ENCODE measurements around the gene TIMM8B.

TIMM8B gene

DNA sequence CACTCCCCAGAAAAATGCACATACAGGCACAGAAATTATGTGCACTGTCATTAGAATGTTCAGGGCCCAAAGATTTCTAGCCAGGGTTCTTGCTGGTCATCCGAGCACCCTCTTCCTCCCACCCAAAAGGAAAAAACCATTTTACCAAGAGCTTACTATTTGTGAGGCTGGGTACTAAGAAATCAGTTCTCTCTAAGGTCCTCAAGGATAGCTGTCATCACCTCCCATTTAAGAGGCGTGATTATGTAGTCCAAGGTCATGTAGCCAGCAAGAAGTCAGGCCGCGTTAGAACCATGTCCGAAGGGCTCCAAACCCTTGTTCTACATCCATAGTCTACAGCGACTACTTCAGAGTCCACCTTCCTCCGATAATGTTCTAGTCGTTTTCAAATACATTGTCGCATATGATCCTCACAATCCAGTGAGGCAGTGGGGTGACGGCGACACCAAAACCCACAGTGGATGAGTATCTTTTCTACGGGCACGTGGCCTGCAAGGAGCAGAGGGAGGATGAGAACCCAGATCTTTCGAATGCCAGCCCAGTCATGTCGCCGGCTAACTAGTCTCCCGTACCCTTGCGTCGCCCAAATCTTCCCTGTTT is 634 bp downstream of the TIMM8B start:
- H3K36me3 ChIP-seq (ENCODE audit: control insufficient read depth in 2 of 2, insufficient read depth in 1 of 2, low read length in 2 of 2): peaks cover 13 to 82% of the 10 kb centered on the region in 2 experiments
- ChIA-PET CTCF (interaction anchor here (0.6 to 1.4 kb wide), 3 partner anchors 26 to 875 kb away, joined by 3 to 5 read pairs (median 5); partner anchors contain the start of gene NCAM1), POLR2A (interaction anchor here (0.5 to 1.7 kb wide), 6 partner anchors 9 to 1839 kb away, joined by 3 to 8 read pairs (median 5); partner anchors contain the start of genes NKAPD1 and PIH1D2)
- H3K9me3 ChIP-seq (ENCODE audit: control insufficient read depth, insufficient read depth, low read depth, low read length): no peaks in the 10 kb centered on the region
- H3K4me1 ChIP-seq (ENCODE audit: control insufficient read depth, insufficient read depth, low read length): no peaks in the 10 kb centered on the region
- H3K27ac ChIP-seq (ENCODE audit: extremely low read depth, low read depth, low read length): peak overlapping the region; percentile 18; the same call in 1 of the 2 replicates
- peak overlapping the region; percentile 95 for H3K4me3 ChIP-seq (ENCODE audit: low read depth, low read length)
- 0 out of 2 replicates have a peak, but pooled peaks have one; percentile 23 for TF ChIP-seq ZFP37 (tag by site-specific recombination; IDR thresholded peaks at IDR 0.05)
- TF ChIP-seq ZNF341 (tag by site-specific recombination; IDR thresholded peaks at IDR 0.05; ENCODE audit: low read depth): 0 out of 2 replicates have a peak, but pooled peaks have one; percentile 11
- TF ChIP-seq ATF2 (tag by site-specific recombination; IDR thresholded peaks at IDR 0.05; ENCODE audit: low read depth): no peak
- no peak for TF ChIP-seq ZFP69B (tag by site-specific recombination; IDR thresholded peaks at IDR 0.05)
- TF ChIP-seq ZSCAN23 (tag by site-specific recombination; IDR thresholded peaks at IDR 0.05): no peak
- TF ChIP-seq, protein P1, sequence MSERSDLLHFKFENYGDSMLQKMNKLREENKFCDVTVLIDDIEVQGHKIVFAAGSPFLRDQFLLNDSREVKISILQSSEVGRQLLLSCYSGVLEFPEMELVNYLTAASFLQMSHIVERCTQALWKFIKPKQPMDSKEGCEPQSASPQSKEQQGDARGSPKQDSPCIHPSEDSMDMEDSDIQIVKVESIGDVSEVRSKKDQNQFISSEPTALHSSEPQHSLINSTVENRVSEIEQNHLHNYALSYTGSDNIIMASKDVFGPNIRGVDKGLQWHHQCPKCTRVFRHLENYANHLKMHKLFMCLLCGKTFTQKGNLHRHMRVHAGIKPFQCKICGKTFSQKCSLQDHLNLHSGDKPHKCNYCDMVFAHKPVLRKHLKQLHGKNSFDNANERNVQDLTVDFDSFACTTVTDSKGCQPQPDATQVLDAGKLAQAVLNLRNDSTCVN (tag by site-specific recombination; optimal IDR thresholded peaks at IDR 0.05): no peak
- TF ChIP-seq SP7 (tag by site-specific recombination; IDR thresholded peaks at IDR 0.05): no peak

DNA sequence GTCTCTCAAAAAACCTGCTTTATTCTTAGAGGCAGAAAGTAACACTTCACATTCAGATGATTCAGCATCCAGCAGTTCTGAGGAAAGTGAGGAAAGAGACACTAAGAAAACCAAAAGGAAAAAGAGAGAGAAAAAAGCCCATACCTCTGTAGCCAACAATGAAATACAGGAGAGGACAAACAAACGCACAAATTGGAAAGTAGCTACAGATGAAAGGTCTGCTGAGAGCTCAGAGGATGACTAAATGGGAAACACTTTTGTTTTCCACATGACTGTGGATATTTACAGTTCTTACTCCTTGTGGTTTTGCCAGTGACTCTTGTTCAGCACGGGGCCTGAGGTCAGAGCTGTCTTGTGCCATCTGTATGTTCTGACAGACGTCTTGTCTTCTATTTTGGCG is 3.8 kb downstream of the TIMM8B start:
- Histone ChIP-seq H3K27ac (ENCODE audit: extremely low read depth, low read depth, low read length) (no peak overlapping the region), H3K36me3 (ENCODE audit: control insufficient read depth in 2 of 2, insufficient read depth in 1 of 2, low read length in 2 of 2) (peaks cover 13 to 81% of the 10 kb centered on the region in 2 experiments), H3K4me1 (ENCODE audit: control insufficient read depth, insufficient read depth, low read length) (no peaks in the 10 kb centered on the region), H3K9me3 (ENCODE audit: control insufficient read depth, insufficient read depth, low read depth, low read length) (no peaks in the 10 kb centered on the region), H3K4me3 (ENCODE audit: low read depth, low read length) (no peak overlapping the region)
- ChIA-PET CTCF (interaction anchor here (0.6 kb wide), 1 partner anchor 156 kb away, joined by 3 read pairs; no protein-coding TSS in a partner anchor), POLR2A (interaction anchor here (0.6 kb wide), 1 partner anchor 16 kb away, joined by 5 read pairs; no protein-coding TSS in a partner anchor)
- TF ChIP-seq PRDM1 (tag by site-specific recombination; IDR thresholded peaks at IDR 0.05) (peak; percentile 90), ZNF121 (tag by site-specific recombination; IDR thresholded peaks at IDR 0.05) (no peak)

GRCh38 chr11:112073941-112074811 is 12.4 kb downstream of the TIMM8B start, which contains the start of the genes NKAPD1 and PIH1D2:
Gene NKAPD1, plus strand, starts transcription at chr11:112074299. Its CDS starts 1,276 bp downstream, at chr11:112075575.
Gene PIH1D2, minus strand, starts transcription at chr11:112074017. Its CDS starts 843 bp downstream, at chr11:112073174.
- POLR2A ChIA-PET: interaction anchor here (1.0 kb wide), 1 partner anchor 12 kb away, joined by 5 read pairs; the partner anchor contains the start of genes SDHD and TIMM8B
- CTCF ChIA-PET: no interaction called here
- Histone ChIP-seq H3K9me3 (ENCODE audit: control insufficient read depth, insufficient read depth, low read depth, low read length) (no peaks in the 10 kb centered on the region), H3K27ac (ENCODE audit: extremely low read depth, low read depth, low read length) (peak within 1 kb of the TSS; percentile 66), H3K4me3 (ENCODE audit: low read depth, low read length) (peak within 1 kb of the TSS; percentile 97), H3K4me1 (ENCODE audit: control insufficient read depth, insufficient read depth, low read length) (no peaks in the 10 kb centered on the region), H3K36me3 (ENCODE audit: control insufficient read depth in 2 of 2, insufficient read depth in 1 of 2, low read length in 2 of 2) (peaks cover 0 to 45% of the 10 kb centered on the region in 2 experiments; a peak in 2 of 3 replicates)
- TF ChIP-seq ZNF391 (tag by site-specific recombination; IDR thresholded peaks at IDR 0.05; ENCODE audit: borderline replicate concordance, low read depth) (peak; percentile 80; the same call in 1 of the 2 replicates), ZNF747 (tag by site-specific recombination; IDR thresholded peaks at IDR 0.05) (no peak), SALL2 (tag by site-specific recombination; IDR thresholded peaks at IDR 0.05; ENCODE audit: borderline replicate concordance) (no peak), ZNF513 (tag by site-specific recombination; IDR thresholded peaks at IDR 0.05) (no peak; the same call in 1 of the 2 replicates), ZNF138 (tag by site-specific recombination; IDR thresholded peaks at IDR 0.05; ENCODE audit: borderline replicate concordance) (no peak), KLF7 (tag by site-specific recombination; IDR thresholded peaks at IDR 0.05; ENCODE audit: borderline replicate concordance) (peak; percentile 68; the same call in 1 of the 2 replicates), PRDM6 (tag by site-specific recombination; IDR thresholded peaks at IDR 0.05) (no peak), KLF1 (tag by site-specific recombination; IDR thresholded peaks at IDR 0.05) (0 out of 2 replicates have a peak, but pooled peaks have one; percentile 43), ZFP37 (tag by site-specific recombination; IDR thresholded peaks at IDR 0.05) (peak; percentile 85; the same call in 1 of the 2 replicates)
- TF ChIP-seq, protein P2, sequence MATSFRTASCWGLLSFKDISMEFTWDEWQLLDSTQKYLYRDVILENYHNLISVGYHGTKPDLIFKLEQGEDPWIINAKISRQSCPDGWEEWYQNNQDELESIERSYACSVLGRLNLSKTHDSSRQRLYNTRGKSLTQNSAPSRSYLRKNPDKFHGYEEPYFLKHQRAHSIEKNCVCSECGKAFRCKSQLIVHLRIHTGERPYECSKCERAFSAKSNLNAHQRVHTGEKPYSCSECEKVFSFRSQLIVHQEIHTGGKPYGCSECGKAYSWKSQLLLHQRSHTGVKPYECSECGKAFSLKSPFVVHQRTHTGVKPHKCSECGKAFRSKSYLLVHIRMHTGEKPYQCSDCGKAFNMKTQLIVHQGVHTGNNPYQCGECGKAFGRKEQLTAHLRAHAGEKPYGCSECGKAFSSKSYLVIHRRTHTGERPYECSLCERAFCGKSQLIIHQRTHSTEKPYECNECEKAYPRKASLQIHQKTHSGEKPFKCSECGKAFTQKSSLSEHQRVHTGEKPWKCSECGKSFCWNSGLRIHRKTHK (tag by site-specific recombination; IDR thresholded peaks at IDR 0.05): no peak

All from HEK293 (cell line).